ENCODE measurements around the gene LRRC58. TPM values are rescaled to one million over a fixed set of nuclear protein-coding genes. Genes with fewer than 3 reads are reported as not detected.

LRRC58 gene
- total and polyA plus RNA-seq, 4 donors, result 4.6 to 18.0 (median 10.4) TPM

GRCh38 chr3:120339362-120339761 lies 9.8 kb downstream of the LRRC58 start (continued):
- TF ChIP-seq TAF1 (conservative IDR thresholded peaks at IDR 0.05), result no peak
- no peak for TF ChIP-seq YY1 (IDR thresholded peaks at IDR 0.05)
- TF ChIP-seq FOXA2 (IDR thresholded peaks at IDR 0.05), result no peak
- TF ChIP-seq RAD21 (IDR thresholded peaks at IDR 0.05), result no peak
- no peak for TF ChIP-seq CTCF (IDR thresholded peaks at IDR 0.05; ENCODE audit: low read depth, low read length, missing input control)
- TF ChIP-seq RXRA (IDR thresholded peaks at IDR 0.05), result no peak

- Histone ChIP-seq H3K4me3 (ENCODE audit: low read depth in 1 of 3, low read length in 3 of 3) (no peak overlapping the region), H3K4me1 (ENCODE audit: control insufficient read depth in 4 of 4, insufficient read depth in 4 of 4, low read length in 3 of 4) (peaks cover 0 to 2% (median 0%) of the 10 kb centered on the region in 4 donors), H3K9me3 (ENCODE audit: control insufficient read depth in 4 of 4, low read length in 3 of 4) (peaks cover 0 to 7% (median 2%) of the 10 kb centered on the region in 4 donors), H3K36me3 (ENCODE audit: control insufficient read depth in 4 of 4, insufficient read depth in 3 of 4, low read depth in 1 of 4, low read length in 3 of 4) (peaks cover 0 to 7% (median 2%) of the 10 kb centered on the region in 4 donors), H3K27ac (ENCODE audit: low read depth in 1 of 2, low read length in 2 of 2) (no peak overlapping the region), H3K27me3 (ENCODE audit: control insufficient read depth in 4 of 4, insufficient read depth in 4 of 4, low read length in 3 of 4) (no peaks in the 10 kb centered on the region), H3K9ac (ENCODE audit: low read depth in 1 of 2, low read length in 2 of 2) (no peak overlapping the region)
- no peak for TF ChIP-seq RAD21 (IDR thresholded peaks at IDR 0.05)
- TF ChIP-seq EGR1 (IDR thresholded peaks at IDR 0.05; ENCODE audit: low read depth in 2 of 2), result no peak
- no peak for TF ChIP-seq SP1 (IDR thresholded peaks at IDR 0.05)
- no peak for TF ChIP-seq HNF4G (IDR thresholded peaks at IDR 0.05)
- TF ChIP-seq ZBTB33 (IDR thresholded peaks at IDR 0.05), result no peak
- no peak for TF ChIP-seq JUND (IDR thresholded peaks at IDR 0.05)
- TF ChIP-seq CTCF (IDR thresholded peaks at IDR 0.05; ENCODE audit: low read depth, low read length, missing input control), result no peak
- no peak for DNase-seq (ENCODE audit: low spot score)
- 83% methylated on average over 1 of the region's 1 CpG for whole genome bisulfite sequencing
Measured at GRCh38 chr3:120338517-120338916, 10.6 kb downstream of the LRRC58 start.

- Histone ChIP-seq H3K4me1 (ENCODE audit: control insufficient read depth in 4 of 4, insufficient read depth in 4 of 4, low read length in 3 of 4) (no peaks in the 10 kb centered on the region), H3K27me3 (ENCODE audit: control insufficient read depth in 4 of 4, insufficient read depth in 4 of 4, low read length in 3 of 4) (no peaks in the 10 kb centered on the region), H3K36me3 (ENCODE audit: control insufficient read depth in 4 of 4, insufficient read depth in 3 of 4, low read depth in 1 of 4, low read length in 3 of 4) (peaks cover 0 to 23% (median 9%) of the 10 kb centered on the region in 4 donors), H3K4me3 (ENCODE audit: low read depth in 1 of 3, low read length in 3 of 3) (no peak overlapping the region), H3K27ac (ENCODE audit: low read depth in 1 of 2, low read length in 2 of 2) (no peak overlapping the region), H3K9ac (ENCODE audit: low read depth in 1 of 2, low read length in 2 of 2) (no peak overlapping the region), H3K9me3 (ENCODE audit: control insufficient read depth in 4 of 4, low read length in 3 of 4) (no peaks in the 10 kb centered on the region)
- DNase-seq (ENCODE audit: low spot score), result no peak
- WGBS, result 84% methylated on average over 8 of the region's 8 CpGs
- TF ChIP-seq REST (IDR thresholded peaks at IDR 0.05), result no peak
- TF ChIP-seq YY1 (IDR thresholded peaks at IDR 0.05), result no peak
- TF ChIP-seq CTCF (IDR thresholded peaks at IDR 0.05; ENCODE audit: low read depth, low read length, missing input control), result no peak
- no peak for TF ChIP-seq RAD21 (IDR thresholded peaks at IDR 0.05)
- no peak for TF ChIP-seq EGR1 (IDR thresholded peaks at IDR 0.05; ENCODE audit: low read depth in 2 of 2)
- no peak for TF ChIP-seq TAF1 (conservative IDR thresholded peaks at IDR 0.05)
- TF ChIP-seq ZBTB33 (IDR thresholded peaks at IDR 0.05), result no peak
- TF ChIP-seq FOXA2 (IDR thresholded peaks at IDR 0.05), result no peak
- no peak for TF ChIP-seq FOXA1 (IDR thresholded peaks at IDR 0.05)
- no peak for TF ChIP-seq GABPA (IDR thresholded peaks at IDR 0.05 in 1 of 2, conservative IDR thresholded peaks at IDR 0.05 in 1 of 2)
- TF ChIP-seq JUND (IDR thresholded peaks at IDR 0.05), result peak in 1 of 2 donors; percentile 11
- peak; percentile 18 for TF ChIP-seq RXRA (IDR thresholded peaks at IDR 0.05)
Measured at GRCh38 chr3:120332646-120333045, 16.5 kb downstream of the LRRC58 start.
